Aorta (tissue), 5 donors: ENCODE measurements around the gene GAS2L2. TPM values are rescaled to one million over a fixed set of nuclear protein-coding genes. Genes with fewer than 3 reads are reported as not detected.
A peak's percentile ranks its signal among the peaks of the same experiment; 100 is the strongest.

Experiments
- ATAC-seq: fragments of 200-7000 bp; cut with Tn5 transposase; one replicate; pipeline ENCODE4 v1.9.1; 2022; ENCODE audit warnings: moderate library complexity; ENCODE audit not compliant: low FRiP score
- DNase-seq, 2 donors: peaks; one replicate each; pipeline ENCODE4 v3.0.0-alpha.2; 2020
- H3K27ac ChIP-seq, 2 donors: one replicate each; pipeline ENCODE4 v1.5.1; 2013; ENCODE audit warnings: low read length in 2 of 2, mild to moderate bottlenecking in 2 of 2, moderate library complexity in 2 of 2, control low read depth in 1 of 2, inconsistent platforms in 1 of 2, low read depth in 1 of 2
- H3K27me3 ChIP-seq, 2 donors: one replicate each; pipeline ENCODE4 v1.6.1; 2013; ENCODE audit warnings: control low read depth in 1 of 2, low read length in 1 of 2, mild to moderate bottlenecking in 1 of 2, moderate library complexity in 1 of 2; ENCODE audit not compliant: insufficient read depth in 2 of 2, control insufficient read depth in 1 of 2
- H3K36me3 ChIP-seq, 2 donors: one replicate each; pipeline ENCODE4 v1.6.1; 2013; ENCODE audit warnings: control low read depth in 1 of 2, low read length in 1 of 2, mild to moderate bottlenecking in 1 of 2; ENCODE audit not compliant: insufficient read depth in 2 of 2, control insufficient read depth in 1 of 2
- H3K4me1 ChIP-seq, 2 donors: one replicate each; pipeline ENCODE4 v1.6.1; 2013; ENCODE audit warnings: low read length in 2 of 2, control low read depth in 1 of 2, mild to moderate bottlenecking in 1 of 2, moderate library complexity in 1 of 2; ENCODE audit not compliant: insufficient read depth in 2 of 2, control insufficient read depth in 1 of 2
- H3K4me3 ChIP-seq, 2 donors: one replicate each; pipeline ENCODE4 v1.5.1; 2013; ENCODE audit warnings: low read length in 2 of 2, control low read depth in 1 of 2, mild to moderate bottlenecking in 1 of 2
- H3K9me3 ChIP-seq: one replicate; pipeline ENCODE4 v1.6.1; 2013; ENCODE audit warnings: mild to moderate bottlenecking, low read length; ENCODE audit not compliant: control insufficient read depth
- WGBS, 2 donors: extraction: QIAGEN DNeasy Blood & Tissue Kit; methylation state at CpG; one replicate each; pipeline ENCODE4 v1.1.7; 2013; 5-methylcytosine and 5-hydroxymethylcytosine counted together
- intact Hi-C, 2 donors: fragments of 100-400 bp; cut with DNase I; formaldehyde crosslinking; loops; one replicate each; pipeline versions ENCODE4 v1.14.2 to v1.15.0; 2022
- polyA plus RNA-seq, 2 donors: library from polyadenylated mRNA; stranded (reverse); fragments of 200-250 nt; gene quantifications; one replicate each; pipeline ENCODE4 v1.2.3, GENCODE V29; 2013
- total RNA-seq, 2 donors: library from RNA; stranded (reverse); fragmentation: NEBNext Ultra II Directional; extraction: Animal tissue kit (Norgen Biotek cat#: 25700); gene quantifications; one replicate each; pipeline ENCODE4 v1.2.1, GENCODE V29; 2021
- donor health status: healthy with polysubstance abuse.
- donor health status: Bipolar disorder and iron deficiency.
- donor health status: DM: no; HTN: no; CAD: no.
- donor health status: DM: no; HTN: no; CAD: no.
- donor health status: DM: yes; HTN: yes; CAD: no.

GAS2L2 gene
- total and polyA plus RNA-seq, 4 donors = 0.05 TPM; not detected in 3

- WGBS, 2 donors = 79 to 81% methylated on average over 3 of the region's 3 CpGs
Measured at GRCh38 chr17:35793257-35793656, 40.2 kb upstream of the GAS2L2 start.

GRCh38 chr17:35791681-35792350, 38.8 kb upstream of the GAS2L2 start:
- no peaks in the 10 kb centered on the region for H3K9me3 ChIP-seq
- no peak for DNase-seq
- no peak overlapping the region for H3K4me3 ChIP-seq
- H3K27ac ChIP-seq = no peak overlapping the region
- ATAC-seq = no peak
- H3K36me3 ChIP-seq = no peaks in the 10 kb centered on the region
- WGBS, 2 donors = 63 to 73% methylated on average over 9 of the region's 9 CpGs
- H3K4me1 ChIP-seq = no peaks in the 10 kb centered on the region
- no peaks in the 10 kb centered on the region for H3K27me3 ChIP-seq
- intact Hi-C loops = no loop called here

More at GRCh38 chr17:35793257-35793656, 40.2 kb upstream of the GAS2L2 start:
- no peaks in the 10 kb centered on the region for H3K9me3 ChIP-seq
- no peaks in the 10 kb centered on the region for H3K4me1 ChIP-seq
- H3K36me3 ChIP-seq = no peaks in the 10 kb centered on the region
- intact Hi-C loops = no loop called here
- no peak for DNase-seq
- no peak for ATAC-seq
- H3K27ac ChIP-seq = no peak overlapping the region
- no peak overlapping the region for H3K4me3 ChIP-seq
- no peaks in the 10 kb centered on the region for H3K27me3 ChIP-seq

GRCh38 chr17:35790841-35791240, 37.8 kb upstream of the GAS2L2 start:
- intact Hi-C loops = no loop called here
- WGBS, 2 donors = 94 to 98% methylated on average over 3 of the region's 3 CpGs
- no peak overlapping the region for H3K27ac ChIP-seq
- ATAC-seq (no peak), DNase-seq (no peak)
- no peaks in the 10 kb centered on the region for H3K36me3 ChIP-seq
- H3K4me1 ChIP-seq = no peaks in the 10 kb centered on the region
- no peak overlapping the region for H3K4me3 ChIP-seq
- no peaks in the 10 kb centered on the region for H3K9me3 ChIP-seq
- H3K27me3 ChIP-seq = no peaks in the 10 kb centered on the region

GRCh38 chr17:35788477-35789368, 35.7 kb upstream of the GAS2L2 start:
- no peaks in the 10 kb centered on the region for H3K4me1 ChIP-seq
- intact Hi-C loops = no loop called here
- 26 to 31% methylated on average over 2 of the region's 2 CpGs for WGBS, 2 donors
- H3K4me3 ChIP-seq = no peak overlapping the region
- no peaks in the 10 kb centered on the region for H3K36me3 ChIP-seq
- ATAC-seq = peak; percentile 72
- DNase-seq = no peak
- H3K27ac ChIP-seq = no peak overlapping the region
- no peaks in the 10 kb centered on the region for H3K27me3 ChIP-seq
- H3K9me3 ChIP-seq = no peaks in the 10 kb centered on the region

GRCh38 chr17:35786941-35787432, 33.9 kb upstream of the GAS2L2 start:
- Histone ChIP-seq H3K36me3 (no peaks in the 10 kb centered on the region), H3K9me3 (no peaks in the 10 kb centered on the region), H3K27ac (no peak overlapping the region), H3K4me1 (no peaks in the 10 kb centered on the region), H3K27me3 (no peaks in the 10 kb centered on the region), H3K4me3 (no peak overlapping the region)
- WGBS, 2 donors = 66 to 70% methylated on average over 3 of the region's 3 CpGs
- no peak for ATAC-seq
- no peak for DNase-seq
- intact Hi-C loops = no loop called here

- H3K36me3 ChIP-seq = no peaks in the 10 kb centered on the region
- no peaks in the 10 kb centered on the region for H3K27me3 ChIP-seq
- H3K4me3 ChIP-seq = no peak overlapping the region
- H3K27ac ChIP-seq = no peak overlapping the region
- H3K4me1 ChIP-seq = no peaks in the 10 kb centered on the region
- no peak for ATAC-seq
- DNase-seq = no peak
- 85 to 96% methylated on average over 2 of the region's 2 CpGs for WGBS, 2 donors
- intact Hi-C loops = no loop called here
- no peaks in the 10 kb centered on the region for H3K9me3 ChIP-seq
Measured at GRCh38 chr17:35784895-35785294, 31.9 kb upstream of the GAS2L2 start.

GRCh38 chr17:35780950-35781349, 27.9 kb upstream of the GAS2L2 start:
- H3K27ac ChIP-seq = no peak overlapping the region
- intact Hi-C loops = no loop called here
- H3K36me3 ChIP-seq = no peaks in the 10 kb centered on the region
- H3K9me3 ChIP-seq = no peaks in the 10 kb centered on the region
- no peaks in the 10 kb centered on the region for H3K4me1 ChIP-seq
- no peak overlapping the region for H3K4me3 ChIP-seq
- DNase-seq = no peak
- ATAC-seq = no peak
- 44 to 62% methylated on average over 3 of the region's 3 CpGs for WGBS, 2 donors
- no peaks in the 10 kb centered on the region for H3K27me3 ChIP-seq

GRCh38 chr17:35778641-35779196, 25.7 kb upstream of the GAS2L2 start:
- intact Hi-C loops = no loop called here
- H3K27ac ChIP-seq = no peak overlapping the region
- WGBS, 2 donors = 94% methylated on average over 16 of the region's 16 CpGs

More at GRCh38 chr17:35778641-35779196, 25.7 kb upstream of the GAS2L2 start:
- Histone ChIP-seq H3K27me3 (no peaks in the 10 kb centered on the region), H3K9me3 (no peaks in the 10 kb centered on the region), H3K36me3 (no peaks in the 10 kb centered on the region), H3K4me1 (no peaks in the 10 kb centered on the region), H3K4me3 (no peak overlapping the region)
- ATAC-seq = no peak
- no peak for DNase-seq
